ENCODE results near the gene TMEM44. TPM values are rescaled to one million over a fixed set of nuclear protein-coding genes. Genes with fewer than 3 reads are reported as not detected.

Gene TMEM44
- total RNA-seq, 1 experiment from 2014 or later = 13.7 TPM

GRCh38 chr3:194565597-194566190 lies 67.5 kb downstream of the TMEM44 start:
- no peak overlapping the region for H3K27ac Mint-ChIP-seq
- no peak for TF ChIP-seq SMAD4 (CRISPR knock-in tag; IDR thresholded peaks at IDR 0.05)
- TF ChIP-seq, protein P1, sequence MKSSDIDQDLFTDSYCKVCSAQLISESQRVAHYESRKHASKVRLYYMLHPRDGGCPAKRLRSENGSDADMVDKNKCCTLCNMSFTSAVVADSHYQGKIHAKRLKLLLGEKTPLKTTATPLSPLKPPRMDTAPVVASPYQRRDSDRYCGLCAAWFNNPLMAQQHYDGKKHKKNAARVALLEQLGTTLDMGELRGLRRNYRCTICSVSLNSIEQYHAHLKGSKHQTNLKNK (CRISPR knock-in tag; IDR thresholded peaks at IDR 0.05) = no peak
- no peak for TF ChIP-seq CREM (CRISPR knock-in tag; IDR thresholded peaks at IDR 0.05)
- TF ChIP-seq NR2C2 (CRISPR knock-in tag; IDR thresholded peaks at IDR 0.05) = no peak
- TF ChIP-seq ZNF263 (CRISPR knock-in tag; IDR thresholded peaks at IDR 0.05; ENCODE audit: low read depth) = no peak
- TF ChIP-seq ZNF121 (CRISPR knock-in tag; IDR thresholded peaks at IDR 0.05) = no peak
- no peak for TF ChIP-seq SP1 (CRISPR knock-in tag; conservative IDR thresholded peaks at IDR 0.05)
- TF ChIP-seq, protein P2, sequence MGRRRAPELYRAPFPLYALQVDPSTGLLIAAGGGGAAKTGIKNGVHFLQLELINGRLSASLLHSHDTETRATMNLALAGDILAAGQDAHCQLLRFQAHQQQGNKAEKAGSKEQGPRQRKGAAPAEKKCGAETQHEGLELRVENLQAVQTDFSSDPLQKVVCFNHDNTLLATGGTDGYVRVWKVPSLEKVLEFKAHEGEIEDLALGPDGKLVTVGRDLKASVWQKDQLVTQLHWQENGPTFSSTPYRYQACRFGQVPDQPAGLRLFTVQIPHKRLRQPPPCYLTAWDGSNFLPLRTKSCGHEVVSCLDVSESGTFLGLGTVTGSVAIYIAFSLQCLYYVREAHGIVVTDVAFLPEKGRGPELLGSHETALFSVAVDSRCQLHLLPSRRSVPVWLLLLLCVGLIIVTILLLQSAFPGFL (CRISPR knock-in tag; IDR thresholded peaks at IDR 0.05; ENCODE audit: borderline replicate concordance) = no peak
- no peak for TF ChIP-seq SOX15 (CRISPR knock-in tag; IDR thresholded peaks at IDR 0.05)
- TF ChIP-seq, protein P3, sequence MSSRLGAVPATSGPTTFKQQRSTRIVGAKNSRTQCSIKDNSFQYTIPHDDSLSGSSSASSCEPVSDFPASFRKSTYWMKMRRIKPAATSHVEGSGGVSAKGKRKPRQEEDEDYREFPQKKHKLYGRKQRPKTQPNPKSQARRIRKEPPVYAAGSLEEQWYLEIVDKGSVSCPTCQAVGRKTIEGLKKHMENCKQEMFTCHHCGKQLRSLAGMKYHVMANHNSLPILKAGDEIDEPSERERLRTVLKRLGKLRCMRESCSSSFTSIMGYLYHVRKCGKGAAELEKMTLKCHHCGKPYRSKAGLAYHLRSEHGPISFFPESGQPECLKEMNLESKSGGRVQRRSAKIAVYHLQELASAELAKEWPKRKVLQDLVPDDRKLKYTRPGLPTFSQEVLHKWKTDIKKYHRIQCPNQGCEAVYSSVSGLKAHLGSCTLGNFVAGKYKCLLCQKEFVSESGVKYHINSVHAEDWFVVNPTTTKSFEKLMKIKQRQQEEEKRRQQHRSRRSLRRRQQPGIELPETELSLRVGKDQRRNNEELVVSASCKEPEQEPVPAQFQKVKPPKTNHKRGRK (CRISPR knock-in tag; IDR thresholded peaks at IDR 0.05; ENCODE audit: borderline replicate concordance) = no peak
- TF ChIP-seq NR3C1 (CRISPR knock-in tag; conservative IDR thresholded peaks at IDR 0.05; ENCODE audit: low read depth) = no peak
- H3K36me3 Mint-ChIP-seq = no peaks in the 10 kb centered on the region
- DNase-seq (ENCODE audit: low spot score) (no peak), ATAC-seq (no peak; the same call in 1 of the 2 replicates)
- 0 out of 2 replicates have a peak, but pooled peaks cover 3% of the 10 kb centered on the region for H3K9me3 Mint-ChIP-seq
- H3K4me3 Mint-ChIP-seq = no peak overlapping the region
- no peaks in the 10 kb centered on the region for H3K27me3 Mint-ChIP-seq (ENCODE audit: low read depth)
- POLR2A ChIA-PET = no interaction called here
- H3K4me1 Mint-ChIP-seq = peaks cover 10% of the 10 kb centered on the region; the same call in 1 of the 2 replicates
- CTCF ChIA-PET = interaction anchor here (0.7 kb wide), 3 partner anchors 30 to 93 kb away, joined by 3 read pairs; no protein-coding TSS in a partner anchor

DNA sequence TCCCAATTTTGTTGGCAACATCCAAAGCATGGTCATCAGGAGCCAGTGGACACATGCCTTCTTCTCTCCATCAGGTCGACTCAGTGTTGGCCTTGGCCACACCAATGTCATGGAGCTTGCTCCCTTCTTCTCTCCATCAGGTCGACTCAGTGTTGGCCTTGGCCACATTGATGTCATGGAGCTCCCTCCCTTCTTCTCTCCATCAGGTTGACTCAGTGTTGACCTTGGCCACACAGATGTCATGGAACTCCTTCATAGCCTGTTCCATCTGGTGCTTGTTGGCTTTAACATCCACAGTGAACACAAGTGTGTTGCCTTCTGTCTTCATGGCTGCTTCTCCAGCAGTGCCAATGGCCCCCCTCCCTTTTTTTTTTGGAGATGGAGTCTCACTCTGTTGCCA lies 70.2 kb downstream of the TMEM44 start:
- ATAC-seq (no peak), DNase-seq (ENCODE audit: low spot score) (no peak)
- Mint-ChIP-seq H3K27ac (no peak overlapping the region), H3K9me3 (0 out of 2 replicates have a peak, but pooled peaks cover 3% of the 10 kb centered on the region), H3K4me3 (no peak overlapping the region), H3K27me3 (ENCODE audit: low read depth) (no peaks in the 10 kb centered on the region), H3K36me3 (no peaks in the 10 kb centered on the region), H3K4me1 (peaks cover 10% of the 10 kb centered on the region; the same call in 1 of the 2 replicates)
- CTCF ChIA-PET = no interaction called here
- POLR2A ChIA-PET = no interaction called here
- no peak for TF ChIP-seq ATF3 (CRISPR knock-in tag; conservative IDR thresholded peaks at IDR 0.05)
- no peak for TF ChIP-seq MYBL2 (CRISPR knock-in tag; IDR thresholded peaks at IDR 0.05)
- TF ChIP-seq, protein P4, sequence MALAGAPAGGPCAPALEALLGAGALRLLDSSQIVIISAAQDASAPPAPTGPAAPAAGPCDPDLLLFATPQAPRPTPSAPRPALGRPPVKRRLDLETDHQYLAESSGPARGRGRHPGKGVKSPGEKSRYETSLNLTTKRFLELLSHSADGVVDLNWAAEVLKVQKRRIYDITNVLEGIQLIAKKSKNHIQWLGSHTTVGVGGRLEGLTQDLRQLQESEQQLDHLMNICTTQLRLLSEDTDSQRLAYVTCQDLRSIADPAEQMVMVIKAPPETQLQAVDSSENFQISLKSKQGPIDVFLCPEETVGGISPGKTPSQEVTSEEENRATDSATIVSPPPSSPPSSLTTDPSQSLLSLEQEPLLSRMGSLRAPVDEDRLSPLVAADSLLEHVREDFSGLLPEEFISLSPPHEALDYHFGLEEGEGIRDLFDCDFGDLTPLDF (CRISPR knock-in tag; IDR thresholded peaks at IDR 0.05) = no peak
- TF ChIP-seq ZNF671 (CRISPR knock-in tag; IDR thresholded peaks at IDR 0.05) = no peak
- TF ChIP-seq ZNF138 (CRISPR knock-in tag; conservative IDR thresholded peaks at IDR 0.05) = no peak
- TF ChIP-seq GRHL2 (CRISPR knock-in tag; IDR thresholded peaks at IDR 0.05; ENCODE audit: insufficient replicate concordance, severe bottlenecking) = no peak
- no peak for TF ChIP-seq ATF1 (CRISPR knock-in tag; IDR thresholded peaks at IDR 0.05)
- TF ChIP-seq FOXK1 (CRISPR knock-in tag; IDR thresholded peaks at IDR 0.05) = no peak
- no peak for TF ChIP-seq ZNF416 (CRISPR knock-in tag; IDR thresholded peaks at IDR 0.05)

All from WTC11 (cell line).